Thyroid gland (tissue), 4 donors: ENCODE data around the gene ULK4.

ENCODE experiments used
- CTCF ChIP-seq, 6 experiments: fragments of 200-600 bp in 3 of 6; fragments of 450-650 bp in 3 of 6; sonication (generic) in 3 of 6; IDR thresholded peaks; one replicate each; pipeline ENCODE4 v1.5.1; 2016 to 2019; ENCODE audit warnings: antibody characterized with exemption in 6 of 6, mild to moderate bottlenecking in 2 of 6, inconsistent platforms in 1 of 6, moderate library complexity in 1 of 6
- POLR2A ChIP-seq, 2 donors: fragments of 450-650 bp; IDR thresholded peaks; one replicate each; pipeline ENCODE4 v1.6.1; 2017; ENCODE audit warnings: antibody characterized with exemption in 2 of 2, mild to moderate bottlenecking in 2 of 2, moderate library complexity in 1 of 2

GRCh38 chr3:41259449-41260062, 702.3 kb downstream of the ULK4 start:
- TF ChIP-seq POLR2A (IDR thresholded peaks at IDR 0.05) (no peak), CTCF (IDR thresholded peaks at IDR 0.05) (no peak)
